Vagina (tissue), 2 donors: ENCODE data around the gene RBKS. TPM values are rescaled to one million over a fixed set of nuclear protein-coding genes. Genes with fewer than 3 reads are reported as not detected.

Source experiments
- DNase-seq, 2 donors: peaks; one replicate each; pipeline ENCODE4 v3.0.0-alpha.2; 2017; ENCODE audit errors: extremely low spot score in 2 of 2
- H3K27ac ChIP-seq: fragments of 200-600 bp; sonication (generic); one replicate; pipeline ENCODE4 v1.5.1; 2019
- H3K27me3 ChIP-seq: fragments of 200-600 bp; sonication (generic); one replicate; pipeline ENCODE4 v1.5.1; 2019
- H3K36me3 ChIP-seq, 2 donors: fragments of 200-600 bp; sonication (generic); one replicate each; pipeline ENCODE4 v1.5.1; 2017 to 2019
- H3K4me1 ChIP-seq: fragments of 200-600 bp; sonication (generic); one replicate; pipeline ENCODE4 v1.5.1; 2019
- H3K4me3 ChIP-seq, 2 donors: fragments of 200-600 bp; sonication (generic); 1 replicate in 1 of 2; 2 replicates in 1 of 2; pipeline ENCODE4 v1.5.1; 2016 to 2019
- H3K9me3 ChIP-seq: fragments of 200-600 bp; sonication (generic); one replicate; pipeline ENCODE4 v1.5.1; 2019
- CTCF ChIP-seq, 3 experiments: fragments of 450-650 bp in 2 of 3; fragments of 200-600 bp in 1 of 3; sonication (generic) in 1 of 3; IDR thresholded peaks; one replicate each; pipeline ENCODE4 v1.5.1; 2017 to 2019; ENCODE audit warnings: antibody characterized with exemption in 3 of 3, mild to moderate bottlenecking in 2 of 3, moderate library complexity in 2 of 3
- POLR2A ChIP-seq, 2 donors: fragments of 450-650 bp; IDR thresholded peaks; one replicate each; pipeline ENCODE4 v1.6.1; 2017; ENCODE audit warnings: antibody characterized with exemption in 2 of 2, mild to moderate bottlenecking in 2 of 2, moderate library complexity in 2 of 2
- POLR2AphosphoS5 ChIP-seq, 2 donors: sonication (generic); formaldehyde crosslinking; IDR thresholded peaks; one replicate each; pipeline ENCODE4 v1.9.0; 2017; ENCODE audit warnings: antibody characterized with exemption in 2 of 2, mild to moderate bottlenecking in 2 of 2, low read depth in 1 of 2; ENCODE audit not compliant: insufficient read depth in 1 of 2
- intact Hi-C: fragments of 100-400 bp; cut with DNase I; formaldehyde crosslinking; loops from one replicate; pipeline ENCODE4 v1.15.1; 2023
- total RNA-seq: library from RNA; depleted of rRNA; stranded (reverse); fragments of >200 nt; gene quantifications from one replicate; pipeline ENCODE4 v1.2.3, GENCODE V29; 2016

RBKS gene
- total RNA-seq, 1 donor from 2014 or later: 2.2 TPM

GRCh38 chr2:27798948-27799645 lies 91.1 kb downstream of the RBKS start:
- H3K9me3 ChIP-seq: no peaks in the 10 kb centered on the region
- intact Hi-C loops: no loop called here
- no peaks in the 10 kb centered on the region for H3K27me3 ChIP-seq
- no peak overlapping the region for H3K4me3 ChIP-seq
- TF ChIP-seq POLR2A (IDR thresholded peaks at IDR 0.05) (no peak), POLR2AphosphoS5 (IDR thresholded peaks at IDR 0.05; ENCODE audit: insufficient read depth in 1 of 2, low read depth in 1 of 2) (peak in 1 of 2 donors; percentile 38)
- no peaks in the 10 kb centered on the region for H3K36me3 ChIP-seq
- no peak for DNase-seq
- no peaks in the 10 kb centered on the region for H3K4me1 ChIP-seq
- peak overlapping the region; percentile 69 for H3K27ac ChIP-seq

- no peak overlapping the region for H3K4me3 ChIP-seq
- H3K36me3 ChIP-seq: no peaks in the 10 kb centered on the region
- TF ChIP-seq POLR2AphosphoS5 (IDR thresholded peaks at IDR 0.05; ENCODE audit: insufficient read depth in 1 of 2, low read depth in 1 of 2) (no peak), CTCF (IDR thresholded peaks at IDR 0.05) (no peak), POLR2A (IDR thresholded peaks at IDR 0.05) (no peak)
- H3K4me1 ChIP-seq: no peaks in the 10 kb centered on the region
- H3K27me3 ChIP-seq: no peaks in the 10 kb centered on the region
- H3K27ac ChIP-seq: peak overlapping the region; percentile 69
- H3K9me3 ChIP-seq: no peaks in the 10 kb centered on the region
- intact Hi-C loops: no loop called here
- DNase-seq: no peak
These were observed 91.7 kb downstream of the RBKS start for GRCh38 chr2:27798486-27798885.

GRCh38 chr2:27797841-27798240 lies 92.3 kb downstream of the RBKS start:
- intact Hi-C loops: no loop called here
- Histone ChIP-seq H3K27me3 (no peaks in the 10 kb centered on the region), H3K4me3 (no peak overlapping the region), H3K9me3 (no peaks in the 10 kb centered on the region), H3K27ac (no peak overlapping the region), H3K36me3 (no peaks in the 10 kb centered on the region), H3K4me1 (no peaks in the 10 kb centered on the region)
- no peak for DNase-seq
- TF ChIP-seq CTCF (IDR thresholded peaks at IDR 0.05) (no peak), POLR2AphosphoS5 (IDR thresholded peaks at IDR 0.05; ENCODE audit: insufficient read depth in 1 of 2, low read depth in 1 of 2) (no peak), POLR2A (IDR thresholded peaks at IDR 0.05) (no peak)

GRCh38 chr2:27796791-27797765 lies 93.1 kb downstream of the RBKS start:
- H3K4me3 ChIP-seq: no peak overlapping the region
- no peaks in the 10 kb centered on the region for H3K36me3 ChIP-seq
- no peaks in the 10 kb centered on the region for H3K27me3 ChIP-seq
- no peak overlapping the region for H3K27ac ChIP-seq
- H3K4me1 ChIP-seq: no peaks in the 10 kb centered on the region
- H3K9me3 ChIP-seq: no peaks in the 10 kb centered on the region
- intact Hi-C loops: no loop called here
- DNase-seq: no peak
- TF ChIP-seq POLR2A (IDR thresholded peaks at IDR 0.05) (no peak), CTCF (IDR thresholded peaks at IDR 0.05) (no peak), POLR2AphosphoS5 (IDR thresholded peaks at IDR 0.05; ENCODE audit: insufficient read depth in 1 of 2, low read depth in 1 of 2) (no peak)

- Histone ChIP-seq H3K9me3 (no peaks in the 10 kb centered on the region), H3K27ac (no peak overlapping the region), H3K27me3 (no peaks in the 10 kb centered on the region), H3K4me3 (no peak overlapping the region), H3K4me1 (no peaks in the 10 kb centered on the region), H3K36me3 (no peaks in the 10 kb centered on the region)
- DNase-seq: peak in 1 of 2 donors; percentile 42
- intact Hi-C loops: no loop called here
- TF ChIP-seq POLR2A (IDR thresholded peaks at IDR 0.05): no peak
- TF ChIP-seq CTCF (IDR thresholded peaks at IDR 0.05): no peak
- no peak for TF ChIP-seq POLR2AphosphoS5 (IDR thresholded peaks at IDR 0.05; ENCODE audit: insufficient read depth in 1 of 2, low read depth in 1 of 2)
These were observed 94.3 kb downstream of the RBKS start for GRCh38 chr2:27795868-27796277.
